Measurements from ENCODE around the gene ADARB1. TPM values are rescaled to one million over a fixed set of nuclear protein-coding genes. Genes with fewer than 3 reads are reported as not detected.

Gene ADARB1
- total RNA-seq, 1 experiment from 2014 or later, result 31.9 TPM

GRCh38 chr21:45127937-45128336, 53.6 kb downstream of the ADARB1 start:
- H3K9me3 ChIP-seq (ENCODE audit: low read depth, low read length, poor library complexity, severe bottlenecking), result no peaks in the 10 kb centered on the region
- POLR2A ChIA-PET (ENCODE audit: low non-redundant PET), result no interaction called here
- no peak overlapping the region for H3K27ac ChIP-seq (ENCODE audit: low read depth, low read length, poor library complexity, severe bottlenecking)
- CTCF ChIA-PET, result interaction anchor here (0.5 to 3.2 kb wide), 14 partner anchors 10 to 1926 kb away, joined by 3 to 25 read pairs (median 4); no protein-coding TSS in a partner anchor
- no peak for TF ChIP-seq EZH2 (IDR thresholded peaks at IDR 0.05; ENCODE audit: borderline replicate concordance, low read depth, low read length, poor library complexity, severe bottlenecking)
- no peak for TF ChIP-seq CTCF (conservative IDR thresholded peaks at IDR 0.05; ENCODE audit: low read depth, low read length)
- peaks cover 42% of the 10 kb centered on the region for H3K4me1 ChIP-seq (ENCODE audit: insufficient read depth, low read length, poor library complexity, severe bottlenecking)
- intact Hi-C loops (cut with micrococcal nuclease; ENCODE audit: unreplicated experiment), result loop anchor here (2.0 to 5.0 kb wide), 3 partner anchors 51 to 326 kb away; partner anchors contain the start of gene UBE2G2
- BruUV-seq (replicated peaks), result no TSS peak
- no peak overlapping the region for H3K4me3 ChIP-seq (ENCODE audit: low read depth, low read length, poor library complexity, severe bottlenecking)
- no peaks in the 10 kb centered on the region for H3K36me3 ChIP-seq (ENCODE audit: insufficient read depth, low read length, poor library complexity, severe bottlenecking)
- H3K27me3 ChIP-seq (replicated peaks; ENCODE audit: insufficient read depth, low read depth, low read length, poor library complexity), result no peaks in the 10 kb centered on the region
- no peak for DNase-seq (ENCODE audit: low spot score)

- DNase-seq (ENCODE audit: low spot score), result peak; percentile 85
- H3K36me3 ChIP-seq (ENCODE audit: insufficient read depth, low read length, poor library complexity, severe bottlenecking), result no peaks in the 10 kb centered on the region
- H3K4me3 ChIP-seq (ENCODE audit: low read depth, low read length, poor library complexity, severe bottlenecking), result no peak overlapping the region
- peak; percentile 96 for TF ChIP-seq CTCF (conservative IDR thresholded peaks at IDR 0.05; ENCODE audit: low read depth, low read length)
- no peak for TF ChIP-seq EZH2 (IDR thresholded peaks at IDR 0.05; ENCODE audit: borderline replicate concordance, low read depth, low read length, poor library complexity, severe bottlenecking)
- peak overlapping the region; percentile 79 for H3K27ac ChIP-seq (ENCODE audit: low read depth, low read length, poor library complexity, severe bottlenecking)
- POLR2A ChIA-PET (ENCODE audit: low non-redundant PET), result no interaction called here
- intact Hi-C loops (cut with micrococcal nuclease; ENCODE audit: unreplicated experiment), result loop anchor here (2.0 to 5.0 kb wide), 3 partner anchors 52 to 326 kb away; partner anchors contain the start of gene UBE2G2
- BruUV-seq (replicated peaks), result no TSS peak
- CTCF ChIA-PET, result interaction anchor here (0.5 to 3.2 kb wide), 14 partner anchors 9 to 1927 kb away, joined by 3 to 25 read pairs (median 4); no protein-coding TSS in a partner anchor
- no peaks in the 10 kb centered on the region for H3K27me3 ChIP-seq (replicated peaks; ENCODE audit: insufficient read depth, low read depth, low read length, poor library complexity)
- no peaks in the 10 kb centered on the region for H3K9me3 ChIP-seq (ENCODE audit: low read depth, low read length, poor library complexity, severe bottlenecking)
- peaks cover 48% of the 10 kb centered on the region for H3K4me1 ChIP-seq (ENCODE audit: insufficient read depth, low read length, poor library complexity, severe bottlenecking)
These were observed 54.3 kb downstream of the ADARB1 start for GRCh38 chr21:45128613-45129188.

- intact Hi-C loops (cut with micrococcal nuclease; ENCODE audit: unreplicated experiment), result loop anchor here (2.0 to 5.0 kb wide), 3 partner anchors 53 to 327 kb away; partner anchors contain the start of gene UBE2G2
- ChIA-PET POLR2A (ENCODE audit: low non-redundant PET) (no interaction called here), CTCF (interaction anchor here (0.8 to 3.2 kb wide), 6 partner anchors 8 to 181 kb away, joined by 4 to 25 read pairs (median 5); partner anchors contain the start of gene ADARB1)
- BruUV-seq (replicated peaks), result no TSS peak
- H3K27me3 ChIP-seq (replicated peaks; ENCODE audit: insufficient read depth, low read depth, low read length, poor library complexity), result no peaks in the 10 kb centered on the region
- H3K27ac ChIP-seq (ENCODE audit: low read depth, low read length, poor library complexity, severe bottlenecking), result peak overlapping the region; percentile 79
- peaks cover 48% of the 10 kb centered on the region for H3K4me1 ChIP-seq (ENCODE audit: insufficient read depth, low read length, poor library complexity, severe bottlenecking)
- DNase-seq (ENCODE audit: low spot score), result no peak
- no peaks in the 10 kb centered on the region for H3K9me3 ChIP-seq (ENCODE audit: low read depth, low read length, poor library complexity, severe bottlenecking)
- TF ChIP-seq CTCF (conservative IDR thresholded peaks at IDR 0.05; ENCODE audit: low read depth, low read length), result no peak
- no peak for TF ChIP-seq EZH2 (IDR thresholded peaks at IDR 0.05; ENCODE audit: borderline replicate concordance, low read depth, low read length, poor library complexity, severe bottlenecking)
- H3K36me3 ChIP-seq (ENCODE audit: insufficient read depth, low read length, poor library complexity, severe bottlenecking), result no peaks in the 10 kb centered on the region
- no peak overlapping the region for H3K4me3 ChIP-seq (ENCODE audit: low read depth, low read length, poor library complexity, severe bottlenecking)
These were observed 55.0 kb downstream of the ADARB1 start for GRCh38 chr21:45129189-45129923.
